NCI-H187 (cell line): Measurements from ENCODE around the gene SPEM3.
"Not testable (repeated sequence)": the region's sequence is repeated elsewhere in the genome, so short reads cannot be mapped to it uniquely, and the experiment has no call there.

ENCODE experiments used
- DNase-seq, 2 experiments: peaks; one replicate each; lab custom pipeline; 2025; lab: John Stamatoyannopoulos, UW

The SPEM3 gene

DNA sequence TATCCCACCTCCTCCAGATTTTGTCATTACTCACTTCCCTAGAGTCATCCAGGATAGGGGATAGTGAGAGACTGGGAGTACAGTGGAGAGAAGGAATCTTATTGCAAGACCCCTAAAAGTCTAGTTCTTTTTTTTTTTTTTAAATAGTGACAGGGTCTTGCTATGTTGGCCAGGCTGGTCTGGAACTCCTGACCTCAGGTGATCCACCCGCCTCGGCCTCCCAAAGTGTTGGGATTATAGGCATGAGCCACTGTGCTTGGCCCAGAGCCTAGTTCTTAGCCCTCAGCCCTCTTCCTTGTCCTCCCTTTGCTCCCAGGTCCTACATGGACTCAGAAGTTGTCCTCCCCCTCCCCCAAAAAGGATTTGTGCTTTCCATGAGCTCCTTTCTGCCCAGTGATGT, 13.5 kb downstream of the SPEM3 start:
- DNase-seq: no peak

DNA sequence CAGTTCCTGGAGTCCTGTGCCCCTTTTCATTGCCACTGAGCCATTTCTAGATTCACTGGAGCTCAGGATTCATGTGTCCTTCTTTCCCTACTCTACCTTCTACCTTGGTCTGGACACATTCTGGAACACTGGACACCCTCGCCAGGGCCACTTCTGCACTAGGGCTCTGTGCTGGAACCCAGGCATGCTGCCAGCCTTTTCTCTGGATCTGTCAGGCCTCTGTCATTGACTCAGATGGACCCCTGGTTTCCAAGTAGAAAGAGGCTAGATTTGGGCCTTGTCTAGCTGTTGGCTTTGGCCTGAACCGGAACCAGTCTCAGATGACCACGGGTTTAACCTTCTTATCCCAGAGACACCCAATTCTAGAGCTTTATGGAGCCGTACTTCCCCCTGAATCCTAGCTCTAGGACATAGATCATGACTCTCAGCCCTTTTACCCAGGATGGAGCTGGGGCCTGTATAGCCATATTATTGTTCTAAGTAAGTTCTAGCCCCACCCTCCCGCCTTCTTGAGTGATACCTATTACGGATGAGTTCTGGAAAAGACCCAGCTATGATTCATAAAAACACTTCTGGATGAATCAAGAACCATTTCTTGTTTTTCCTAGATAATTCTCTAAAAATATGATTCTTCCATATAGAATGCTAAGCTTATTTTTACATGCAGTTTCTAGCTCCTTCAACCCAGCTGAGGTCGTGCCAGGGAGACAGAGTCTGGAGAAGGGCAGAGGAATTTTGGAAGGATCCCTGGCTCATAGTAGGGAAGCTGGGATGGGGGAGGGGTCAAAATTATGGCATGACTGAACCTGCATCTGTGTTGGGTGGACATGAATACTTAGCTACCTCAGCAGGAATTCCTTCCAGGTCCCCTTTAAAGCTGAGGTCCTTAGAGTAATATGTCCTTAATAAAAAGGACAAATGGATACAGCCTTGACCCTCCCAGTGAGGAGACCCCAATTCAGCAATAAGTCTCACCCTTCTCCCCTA, 15.1 kb downstream of the SPEM3 start:
- no peak for DNase-seq

DNA sequence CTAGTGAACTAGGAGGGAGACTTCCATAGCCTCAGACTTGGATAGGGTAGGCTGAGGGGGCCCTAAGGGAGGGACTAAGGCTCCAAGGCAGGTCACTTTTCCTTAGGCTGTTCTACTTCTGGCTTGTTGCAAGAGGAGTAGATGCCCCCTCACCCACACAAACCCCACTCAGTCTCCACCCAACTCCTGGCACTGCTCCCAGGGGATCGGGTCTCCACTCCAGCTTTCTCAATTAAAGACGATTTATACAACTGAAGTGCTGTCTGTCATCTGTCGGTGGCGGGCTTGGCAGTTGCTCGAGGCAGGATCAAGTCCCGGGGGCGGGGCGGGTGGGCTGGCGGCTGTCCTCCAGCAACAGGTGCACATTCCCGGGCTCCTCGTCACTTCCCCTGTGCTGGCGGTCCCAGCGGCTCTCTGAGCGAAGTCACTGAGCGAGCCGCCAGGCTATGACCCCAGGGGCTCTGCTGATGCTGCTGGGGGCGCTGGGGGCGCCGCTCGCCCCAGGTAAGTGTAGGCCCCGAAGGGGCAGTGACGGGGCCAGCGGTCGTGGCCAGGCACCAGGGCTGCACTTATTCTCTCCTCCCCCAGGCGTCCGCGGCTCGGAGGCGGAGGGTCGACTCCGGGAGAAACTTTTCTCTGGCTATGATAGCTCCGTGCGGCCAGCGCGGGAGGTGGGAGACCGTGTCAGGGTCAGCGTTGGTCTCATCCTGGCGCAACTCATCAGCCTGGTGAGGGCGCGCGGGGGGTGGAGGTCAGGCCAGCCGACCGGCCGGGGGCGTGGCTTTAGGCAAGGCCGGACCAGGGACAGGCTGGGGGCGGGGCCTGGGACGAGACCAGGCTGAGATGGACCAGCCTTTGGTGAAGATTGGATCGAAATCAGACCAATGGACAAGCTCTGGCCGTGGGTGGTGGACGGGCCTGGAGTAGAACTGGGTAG, 16.3 kb downstream of the SPEM3 start, which contains the start of gene CHRNB1:
Gene CHRNB1, plus strand, starts transcription at position 380 of the 937 bp plus-strand sequence. Its CDS starts 67 bp downstream, at position 447.
- no peak for DNase-seq

DNA sequence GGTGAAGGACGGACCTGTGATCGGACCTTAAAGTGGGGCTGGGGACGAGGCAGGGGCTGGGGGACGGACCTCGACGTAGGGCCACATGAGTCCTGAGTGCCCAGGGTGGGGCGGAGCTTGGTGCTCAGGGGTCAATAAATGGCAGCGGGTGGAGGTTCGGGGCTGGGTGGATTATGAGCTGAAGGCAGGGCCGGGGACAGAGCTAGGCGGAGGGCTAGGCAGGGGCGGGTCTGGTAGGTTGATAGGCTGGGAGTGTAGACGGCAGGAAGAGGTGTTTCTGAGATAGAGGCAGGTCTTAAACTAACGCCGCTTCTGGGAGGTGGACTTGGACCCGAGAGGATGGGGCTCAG, 16.9 kb downstream of the SPEM3 start:
- no peak for DNase-seq

DNA sequence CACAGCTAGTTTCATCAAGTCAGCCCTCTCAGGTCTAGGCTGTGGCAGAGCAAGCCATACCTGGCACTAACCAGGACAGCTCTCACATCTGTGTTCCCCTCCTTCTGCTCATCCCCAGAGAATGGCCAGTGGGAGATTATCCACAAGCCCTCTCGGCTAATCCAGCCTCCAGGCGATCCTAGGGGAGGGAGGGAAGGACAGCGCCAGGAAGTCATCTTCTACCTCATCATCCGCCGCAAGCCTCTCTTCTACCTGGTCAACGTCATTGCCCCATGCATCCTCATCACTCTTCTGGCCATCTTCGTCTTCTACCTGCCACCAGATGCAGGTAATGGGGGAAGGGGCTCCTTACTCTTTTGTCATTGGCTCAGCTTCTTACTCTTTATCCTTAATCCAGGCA, 19.8 kb downstream of the SPEM3 start:
- no peak for DNase-seq

DNA sequence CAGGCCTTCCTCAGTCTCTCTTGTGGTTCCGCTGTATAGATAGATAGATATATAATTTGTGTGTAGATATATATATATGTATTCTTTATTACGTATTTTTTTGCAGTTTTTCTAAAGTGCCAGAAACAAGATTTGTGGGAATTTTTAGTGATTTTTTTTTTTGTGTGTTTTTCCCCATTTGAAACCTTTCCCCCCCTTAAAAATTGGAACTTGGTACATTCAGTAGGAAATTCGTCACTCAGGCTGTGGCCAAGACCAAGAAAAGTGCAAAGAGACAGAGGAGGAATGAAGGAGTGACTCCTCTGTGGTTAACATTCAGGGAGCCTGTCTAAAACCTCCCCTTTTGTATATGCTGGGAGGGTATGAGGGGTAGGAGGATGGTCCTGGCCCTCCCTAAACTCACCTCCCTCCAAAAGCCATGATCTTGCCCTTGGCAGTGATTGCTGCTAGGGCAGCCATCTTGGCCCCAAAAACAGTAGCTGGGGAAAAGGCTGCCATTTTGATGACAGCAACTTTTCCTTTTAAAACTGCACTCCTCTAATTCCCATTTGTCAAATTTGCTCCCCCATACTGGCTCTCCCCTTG, 31.4 kb downstream of the SPEM3 start:
- DNase-seq: no peak

DNA sequence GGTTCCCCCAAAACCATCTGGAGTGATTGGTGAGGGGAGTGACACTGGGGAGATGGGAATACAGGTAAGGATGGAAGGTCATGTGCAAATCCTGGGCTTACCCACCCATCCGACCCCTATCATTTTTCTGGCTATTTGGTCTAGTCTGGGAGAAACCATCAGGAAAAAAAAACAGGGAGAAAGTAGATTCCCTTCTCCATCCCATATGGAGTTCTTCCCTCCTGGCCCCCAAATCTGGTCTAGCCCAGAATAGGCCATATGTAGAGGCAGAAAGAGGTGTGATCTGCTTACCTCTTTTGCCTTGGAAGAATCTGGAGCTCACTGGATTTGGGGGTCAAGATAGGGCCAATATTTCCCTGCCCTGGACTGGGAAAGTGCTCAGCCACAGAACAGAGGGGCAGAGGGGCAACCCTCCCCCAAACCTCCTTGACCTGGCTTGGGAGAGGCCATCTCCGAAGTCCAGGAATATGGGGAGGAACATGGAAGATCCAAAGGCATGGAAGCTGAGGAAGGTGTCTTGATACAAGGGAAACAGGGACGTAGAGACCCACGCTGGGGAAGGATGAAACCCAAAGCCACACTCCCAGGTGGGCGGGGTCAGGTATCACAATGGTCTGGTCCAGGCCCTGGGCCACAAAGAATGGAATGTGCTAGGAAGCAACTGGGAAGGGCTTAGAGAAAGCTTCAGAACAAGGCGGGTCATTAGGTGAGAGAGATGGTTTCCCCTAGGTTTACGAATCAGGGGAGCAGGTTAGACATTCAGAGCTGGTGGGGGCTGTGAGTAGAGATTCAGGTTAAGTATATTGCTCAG, 32.4 kb downstream of the SPEM3 start:
- DNase-seq: no peak

DNA sequence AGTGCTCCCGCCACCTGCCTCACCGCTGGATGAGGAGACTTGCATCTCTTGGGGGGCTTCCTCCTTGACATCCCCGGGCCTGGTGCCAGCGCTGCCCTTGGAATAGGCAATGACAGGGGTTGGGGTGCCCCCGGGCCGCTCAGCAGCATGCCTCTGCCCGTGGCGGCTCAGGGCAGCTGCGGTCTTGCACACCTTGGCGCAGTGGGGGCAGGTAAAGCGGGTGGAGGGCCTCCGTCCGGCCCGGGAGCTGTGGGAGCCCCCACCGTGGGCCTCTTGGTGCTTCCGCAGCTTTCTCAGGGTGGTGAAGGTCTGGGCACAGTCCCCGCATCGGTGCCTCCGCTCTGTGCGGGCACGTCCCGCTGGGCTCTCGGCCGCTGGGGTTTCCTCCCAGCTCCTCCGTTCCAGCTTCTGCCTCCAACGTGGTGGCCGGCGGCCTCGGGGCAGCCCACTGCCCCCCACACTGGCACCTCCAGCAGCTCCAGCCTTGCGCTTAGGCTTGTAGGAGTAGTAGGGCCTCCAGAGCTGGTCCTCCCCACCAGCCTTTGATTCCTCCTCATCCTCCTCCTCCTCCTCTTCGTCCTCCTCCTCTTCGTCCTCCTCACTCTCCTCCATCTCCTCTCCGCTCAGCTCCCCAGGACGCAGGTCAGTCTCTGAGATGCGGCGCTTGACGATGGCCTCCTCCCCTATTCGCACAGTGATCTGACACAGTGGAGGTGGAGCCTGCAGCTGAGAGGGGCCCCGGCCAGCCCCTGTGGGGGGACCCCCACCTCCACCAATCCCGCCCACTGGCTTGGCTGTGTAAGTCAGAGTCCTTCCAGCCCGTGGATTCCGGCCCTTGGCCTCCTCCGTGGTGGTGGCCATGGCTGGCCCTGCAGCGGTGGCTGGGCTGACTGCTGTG, 34.1 kb downstream of the SPEM3 start:
- no peak for DNase-seq

DNA sequence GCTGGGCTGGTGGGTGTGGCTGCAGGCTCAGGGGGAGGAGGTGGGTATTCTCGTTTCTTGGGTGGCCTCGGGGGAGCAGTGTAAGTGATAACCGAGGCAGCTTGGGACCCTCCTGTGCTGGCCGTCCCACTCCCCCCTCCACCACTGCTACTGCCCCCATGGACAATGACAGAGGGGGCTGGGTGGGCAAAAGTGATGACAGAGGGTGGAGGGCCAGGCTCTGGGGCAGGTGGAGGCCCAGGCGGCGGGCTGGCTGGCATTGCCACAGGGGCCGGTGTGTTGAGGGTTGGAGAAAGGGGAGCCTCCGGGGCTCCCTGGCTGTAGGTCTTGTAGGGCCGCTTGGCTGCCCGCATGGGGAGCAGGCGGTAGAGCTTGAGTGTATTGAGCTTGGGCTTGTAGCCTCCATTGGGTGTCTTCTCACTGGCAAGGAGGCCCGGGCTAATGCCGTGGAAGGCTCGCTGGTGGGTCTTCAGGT, 34.8 kb downstream of the SPEM3 start:
- DNase-seq: no peak

DNA sequence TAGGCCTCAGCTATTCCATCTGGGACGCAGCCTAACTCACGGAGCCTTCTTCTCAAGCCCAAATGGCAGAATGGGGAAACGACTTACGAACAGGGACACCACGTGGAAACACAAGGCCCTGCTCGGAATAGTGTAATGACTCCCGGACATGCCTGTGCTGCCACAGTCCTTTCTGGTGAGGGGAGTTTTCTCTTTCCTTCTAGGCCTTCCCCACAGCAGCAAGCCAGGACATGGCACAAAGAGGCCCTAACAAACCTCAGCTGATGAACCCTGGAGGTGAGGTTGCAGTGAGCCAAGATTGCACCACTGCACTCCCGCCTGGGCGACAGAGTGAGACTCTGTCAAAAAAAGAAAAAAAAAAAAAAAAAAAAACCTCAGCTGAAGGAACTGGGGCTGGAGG, 35.4 kb downstream of the SPEM3 start:
- DNase-seq: no peak

DNA sequence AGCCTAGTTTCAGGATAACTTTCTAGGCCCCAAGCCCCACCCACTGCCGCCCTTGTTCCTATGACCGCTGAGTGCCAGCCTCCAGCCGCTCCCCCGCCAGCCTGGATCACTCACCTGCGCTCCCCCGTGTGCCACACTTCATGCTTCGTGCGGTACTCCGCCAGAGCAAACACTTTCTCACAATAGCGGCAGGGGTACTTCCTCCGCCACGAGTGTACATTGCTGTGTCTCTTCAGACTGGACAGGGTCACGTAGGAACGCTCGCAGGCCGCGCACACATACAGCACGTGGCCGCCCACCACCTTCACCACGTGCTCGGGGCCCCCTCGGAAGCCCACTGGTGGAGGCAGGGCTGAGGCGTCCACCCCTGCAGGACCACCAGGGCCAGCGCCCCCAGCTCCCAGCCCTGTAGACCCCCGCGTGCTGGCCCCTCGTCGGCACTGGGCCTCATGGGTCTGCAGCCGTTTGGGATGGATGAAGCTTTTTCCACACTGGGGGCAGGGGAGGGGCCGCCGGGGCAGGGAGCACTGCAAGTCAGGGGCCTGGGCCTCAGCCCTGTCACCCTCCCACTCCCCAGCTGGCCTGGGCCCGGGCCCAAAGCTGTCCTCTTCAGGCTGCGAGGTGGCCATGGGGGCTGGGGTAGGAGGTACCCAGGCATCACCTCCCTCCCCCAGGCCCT, 37.1 kb downstream of the SPEM3 start:
- DNase-seq: no peak

DNA sequence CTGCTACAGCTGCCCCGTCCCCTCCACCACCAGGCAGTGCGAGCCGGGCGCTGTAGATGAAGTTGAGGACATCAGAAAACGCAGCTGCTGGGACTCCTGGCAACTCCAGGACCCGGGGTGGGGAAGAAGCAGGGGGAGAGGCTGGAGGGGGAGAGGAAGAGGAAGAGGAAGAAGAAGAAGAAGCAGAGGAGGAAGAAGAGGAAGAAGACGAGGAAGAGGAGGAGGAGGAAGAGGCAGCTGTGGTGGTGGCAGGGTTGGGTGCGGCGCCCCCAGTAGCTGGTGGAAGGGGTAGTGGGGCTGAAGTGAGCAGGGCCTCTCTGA, 37.6 kb downstream of the SPEM3 start:
- DNase-seq: no peak

DNA sequence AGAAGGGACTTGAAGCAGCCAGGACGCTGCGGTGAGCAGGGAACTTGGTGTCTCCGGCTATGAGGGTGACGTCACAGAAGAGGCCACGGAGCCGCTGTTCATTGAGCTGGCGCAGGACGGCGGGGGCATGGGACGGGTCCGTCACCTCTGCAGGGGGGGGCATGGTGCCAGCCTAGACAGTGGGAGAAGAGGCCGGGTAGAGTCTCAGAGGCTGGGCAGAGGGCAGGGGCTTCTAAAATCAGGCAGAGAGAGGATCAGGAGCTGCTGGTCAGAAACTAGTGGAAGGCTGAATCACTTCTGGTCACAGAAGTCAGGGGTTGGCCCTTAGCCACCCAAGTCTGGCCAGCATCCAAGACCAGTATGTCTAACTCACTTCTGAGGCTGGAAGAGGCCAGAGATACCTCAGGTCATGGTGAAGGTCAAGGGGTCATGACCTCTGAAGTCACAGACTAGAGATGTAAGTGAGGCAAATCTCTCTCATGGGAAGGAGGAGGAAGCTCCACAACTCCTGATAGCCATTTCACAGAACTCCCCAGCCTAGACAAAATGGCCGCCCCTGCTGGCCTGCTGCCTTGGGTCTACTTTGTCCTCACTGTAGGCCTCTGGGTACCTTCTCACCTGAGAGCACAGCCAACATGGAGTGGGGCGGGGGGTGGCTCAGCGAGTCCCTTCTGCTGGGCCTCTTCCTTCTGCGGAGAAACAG, 38.1 kb downstream of the SPEM3 start:
- DNase-seq: no peak

DNA sequence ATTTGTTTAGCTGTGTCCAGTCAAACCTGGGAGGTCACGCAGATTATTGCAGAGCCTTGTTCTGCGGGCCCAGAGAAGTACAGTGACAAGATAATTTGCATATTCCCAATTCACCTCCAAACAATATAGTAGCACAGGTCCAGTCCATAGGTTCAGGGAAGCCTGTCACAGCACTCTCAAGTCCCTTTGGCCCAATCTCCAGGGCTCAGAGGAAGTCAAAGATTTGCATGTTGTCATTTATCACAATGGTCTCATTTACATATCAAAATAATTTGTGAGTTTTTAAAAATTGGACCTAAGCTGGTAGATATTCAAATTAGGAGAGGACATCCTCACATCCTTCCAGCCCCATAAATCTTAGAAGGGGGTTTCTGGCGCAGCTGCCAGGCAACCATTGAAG, 38.8 kb downstream of the SPEM3 start:
- no peak for DNase-seq

DNA sequence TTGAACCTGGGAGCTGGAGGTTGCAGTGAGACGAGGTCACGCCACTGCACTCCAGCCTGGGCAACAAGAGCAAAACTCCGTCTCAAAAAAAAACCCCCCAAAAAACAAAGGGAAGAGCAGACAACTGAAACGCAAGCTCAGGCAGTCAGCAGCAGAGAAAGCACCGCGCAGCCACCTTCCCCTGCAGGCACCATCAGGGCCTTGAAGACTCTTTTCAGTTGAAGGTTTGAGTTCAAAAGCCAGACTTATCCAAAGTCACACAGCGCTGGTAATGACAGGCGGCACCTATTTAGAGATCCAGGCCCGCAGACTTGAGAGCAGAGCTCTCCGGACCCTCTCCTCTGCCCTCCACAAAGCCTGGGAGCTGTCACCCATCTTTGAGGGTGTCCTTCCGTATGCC, 39.6 kb downstream of the SPEM3 start:
- no peak for DNase-seq

DNA sequence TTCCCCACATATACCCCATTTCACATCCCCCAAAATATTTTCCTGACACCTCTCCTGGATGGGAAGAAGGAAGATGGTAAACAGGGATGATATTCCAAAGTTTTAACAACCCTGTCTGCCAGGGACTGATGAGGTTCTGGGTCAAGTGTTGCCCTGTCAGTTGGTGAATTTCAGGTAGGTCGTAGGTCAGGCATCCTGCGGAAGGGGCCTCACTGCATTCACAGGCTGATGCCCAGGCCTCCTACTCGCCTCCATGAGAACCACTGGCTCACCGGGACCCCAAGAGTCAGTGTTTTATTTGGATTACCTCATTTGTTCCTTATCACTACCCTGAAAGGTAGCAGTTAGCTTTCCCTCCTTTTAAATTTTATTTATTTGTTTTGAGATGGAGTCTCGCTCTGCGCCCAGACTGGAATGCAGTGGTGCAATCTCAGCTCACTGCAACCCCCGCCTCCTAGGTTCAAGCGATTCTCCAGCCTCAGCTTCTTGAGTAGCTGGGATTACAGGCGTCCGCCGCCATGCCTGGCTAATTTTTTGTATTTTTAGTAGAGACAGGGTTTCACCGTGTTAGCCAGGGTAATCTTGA, 40.2 kb downstream of the SPEM3 start:
- no peak for DNase-seq

DNA sequence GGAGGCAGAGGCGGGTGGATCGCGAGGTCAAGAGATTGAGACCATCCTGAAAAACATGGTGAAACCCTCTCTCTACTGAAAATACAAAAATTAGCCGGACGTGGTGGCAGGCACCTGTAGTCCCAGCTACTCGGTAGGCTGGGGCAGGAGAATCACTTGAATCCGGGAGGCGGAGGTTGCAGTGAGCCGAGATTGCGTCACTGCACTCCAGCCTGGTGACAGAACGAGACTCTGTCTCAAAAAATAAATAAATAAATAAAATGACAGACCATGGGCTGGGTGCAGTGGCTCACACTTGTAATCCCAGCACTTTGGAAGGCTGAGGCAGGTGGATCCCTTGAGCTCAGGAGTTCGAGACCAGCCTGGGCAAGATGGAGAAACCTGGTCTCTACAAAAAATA, 41.2 kb downstream of the SPEM3 start:
- DNase-seq: not testable (repeated sequence)

DNA sequence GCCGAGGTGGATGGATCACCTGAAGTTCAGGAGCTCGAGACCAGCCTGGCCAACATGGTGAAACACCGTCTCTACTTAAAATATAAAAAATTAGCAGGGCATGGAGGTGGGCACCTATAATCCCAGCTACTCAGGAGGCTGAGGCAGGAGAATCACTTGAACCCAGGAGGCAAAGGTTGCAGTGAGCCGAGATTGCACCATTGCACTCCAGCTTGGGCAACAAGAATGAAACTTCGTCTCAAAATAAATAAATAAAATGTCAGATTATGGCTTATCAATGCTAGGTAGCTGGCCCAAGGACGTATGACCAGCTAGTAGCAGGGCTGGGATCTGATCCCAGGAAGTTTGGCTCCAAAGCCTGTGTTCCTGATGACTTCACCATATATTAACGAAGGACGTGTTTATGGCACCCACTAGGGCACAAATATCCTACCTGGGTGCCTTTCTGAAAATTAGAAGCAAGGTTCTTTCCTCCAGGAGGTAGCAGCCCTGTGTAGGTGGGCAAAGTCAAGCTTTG, 41.9 kb downstream of the SPEM3 start:
- not testable (repeated sequence) for DNase-seq

DNA sequence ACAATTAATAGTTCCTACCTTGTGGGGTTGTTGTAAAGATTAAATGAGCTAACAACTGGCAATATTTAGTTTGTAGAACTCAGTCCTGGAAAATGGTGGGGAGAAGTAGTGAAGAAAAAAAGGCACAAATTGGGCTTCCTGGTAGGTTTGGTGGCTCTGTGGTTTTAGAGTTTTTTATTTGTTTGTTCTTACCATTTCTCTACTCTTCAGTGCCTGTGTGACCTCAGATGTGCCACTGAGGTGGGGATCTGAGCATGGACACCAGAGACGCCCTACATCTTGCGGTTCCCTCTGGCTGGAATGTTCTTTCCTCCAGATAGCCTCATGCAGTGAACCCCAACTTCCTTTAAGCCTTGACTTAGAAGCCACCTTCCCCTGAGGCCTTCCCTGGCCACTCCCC, 43.1 kb downstream of the SPEM3 start:
- no peak for DNase-seq
